Activated naive CD8-positive, alpha-beta T cell treated with anti-CD3 and anti-CD28 coated beads, Interleukin-2, amount 10 ng/mL, durations not matched to agents 7 days and 5 days (primary cell): Measurements from ENCODE around the gene BCR. TPM values are rescaled to one million over a fixed set of nuclear protein-coding genes. Genes with fewer than 3 reads are reported as not detected.

Experiments
- ATAC-seq: fragments of 150-1000 bp; cut with Tn5 transposase; one replicate; pipeline ENCODE4 v1.10.0; 2021; ENCODE audit warnings: low read depth, moderate library complexity
- POLR2A ChIA-PET: fragments of 350-600 bp; sonication (Branson Sonifier 250); formaldehyde crosslinking; loops from one replicate; lab custom pipeline; 2021; ENCODE audit warnings: antibody characterized with exemption; lab: Charles Lee
- DNase-seq: peaks from one replicate; pipeline ENCODE4 v3.0.0; 2021
- H3K27ac Mint-ChIP-seq: one replicate; pipeline ENCODE4 v1.8.0; 2022; ENCODE audit warnings: mild to moderate bottlenecking, mixed read lengths
- H3K27me3 Mint-ChIP-seq: one replicate; pipeline ENCODE4 v1.8.0; 2022; ENCODE audit warnings: mild to moderate bottlenecking, moderate library complexity, mixed read lengths
- H3K36me3 Mint-ChIP-seq: one replicate; pipeline ENCODE4 v1.8.0; 2021; ENCODE audit warnings: mild to moderate bottlenecking, mixed read lengths
- H3K4me1 Mint-ChIP-seq: one replicate; pipeline ENCODE4 v1.8.0; 2021; ENCODE audit warnings: mixed read lengths
- H3K4me3 Mint-ChIP-seq: one replicate; pipeline ENCODE4 v1.8.0; 2022; ENCODE audit warnings: mild to moderate bottlenecking, moderate library complexity, mixed read lengths
- H3K9me3 Mint-ChIP-seq: one replicate; pipeline ENCODE4 v1.8.0; 2021; ENCODE audit warnings: mixed read lengths
- total RNA-seq, 2 experiments: library from RNA; stranded (reverse); gene quantifications; one replicate each; pipeline ENCODE4 v1.2.3, GENCODE V29; 2021

The BCR gene
- total RNA-seq, 2 experiments from 2014 or later: 36.2 to 39.2 TPM

GRCh38 chr22:23213581-23214334 is 33.4 kb downstream of the BCR start:
- no peak for DNase-seq
- no peaks in the 10 kb centered on the region for H3K27me3 Mint-ChIP-seq
- H3K9me3 Mint-ChIP-seq: no peaks in the 10 kb centered on the region
- POLR2A ChIA-PET: interaction anchor here (0.6 kb wide), 1 partner anchor 73 kb away, joined by 3 read pairs; no protein-coding TSS in a partner anchor
- ATAC-seq: no peak
- H3K36me3 Mint-ChIP-seq: peaks cover 2% of the 10 kb centered on the region
- H3K27ac Mint-ChIP-seq: no peak overlapping the region
- H3K4me1 Mint-ChIP-seq: peaks cover 30% of the 10 kb centered on the region
- H3K4me3 Mint-ChIP-seq: no peak overlapping the region

- peaks cover 35% of the 10 kb centered on the region for H3K4me1 Mint-ChIP-seq
These were observed 34.1 kb downstream of the BCR start for GRCh38 chr22:23214398-23214797.

GRCh38 chr22:23215294-23216241 is 35.3 kb downstream of the BCR start:
- DNase-seq: no peak
- Mint-ChIP-seq H3K36me3 (no peaks in the 10 kb centered on the region), H3K4me3 (peak overlapping the region; percentile 31), H3K9me3 (no peaks in the 10 kb centered on the region), H3K4me1 (peaks cover 46% of the 10 kb centered on the region), H3K27ac (peak overlapping the region; percentile 55), H3K27me3 (no peaks in the 10 kb centered on the region)
- POLR2A ChIA-PET: interaction anchor here (1.5 kb wide), 1 partner anchor 28 kb away, joined by 3 read pairs; no protein-coding TSS in a partner anchor
- ATAC-seq: no peak

More at GRCh38 chr22:23214398-23214797, 34.1 kb downstream of the BCR start:
- H3K27me3 Mint-ChIP-seq: no peaks in the 10 kb centered on the region
- no peaks in the 10 kb centered on the region for H3K9me3 Mint-ChIP-seq
- DNase-seq (no peak), ATAC-seq (no peak)
- POLR2A ChIA-PET: interaction anchor here (0.6 kb wide), 1 partner anchor 74 kb away, joined by 3 read pairs; no protein-coding TSS in a partner anchor
- no peaks in the 10 kb centered on the region for H3K36me3 Mint-ChIP-seq
- H3K4me3 Mint-ChIP-seq: no peak overlapping the region
- H3K27ac Mint-ChIP-seq: no peak overlapping the region

DNA sequence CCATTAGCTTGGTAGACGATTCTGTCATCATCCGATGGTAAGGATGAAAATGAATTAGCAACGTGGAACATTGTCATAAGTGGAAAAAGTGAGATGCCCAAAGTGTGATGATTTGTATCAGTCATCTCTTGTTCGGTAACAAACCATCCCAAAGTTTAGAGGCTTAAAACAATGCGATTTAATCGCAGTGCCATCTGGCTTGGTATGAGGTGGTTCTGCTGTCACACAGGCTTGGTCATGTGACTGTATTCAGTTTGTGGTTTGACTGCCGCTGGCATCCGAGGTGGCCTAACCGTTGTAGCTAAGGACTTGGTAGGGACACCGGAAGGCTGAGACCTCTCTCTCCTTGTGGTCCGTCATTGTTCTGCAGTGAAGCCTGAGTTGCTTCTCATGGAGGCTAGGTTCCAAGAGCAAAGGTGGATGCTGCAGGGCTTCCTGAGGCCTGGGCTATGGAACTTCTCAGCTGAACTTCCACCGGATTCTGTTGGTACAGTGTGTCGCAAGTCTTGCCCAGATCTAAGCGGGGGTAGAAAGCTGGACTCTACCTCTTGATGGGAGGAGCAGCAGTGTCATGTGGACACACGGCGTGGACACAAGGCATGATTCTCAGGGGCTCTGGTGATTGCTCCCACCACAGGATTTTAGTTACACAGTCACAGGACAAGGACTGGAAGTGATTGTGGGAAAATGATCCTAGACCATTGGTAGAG is 36.3 kb downstream of the BCR start:
- ATAC-seq: peak; percentile 63
- Mint-ChIP-seq H3K36me3 (no peaks in the 10 kb centered on the region), H3K9me3 (no peaks in the 10 kb centered on the region), H3K27ac (peak overlapping the region; percentile 77), H3K4me3 (peak overlapping the region; percentile 65), H3K4me1 (peaks cover 56% of the 10 kb centered on the region), H3K27me3 (no peaks in the 10 kb centered on the region)
- DNase-seq: no peak
- POLR2A ChIA-PET: interaction anchor here (1.5 kb wide), 1 partner anchor 27 kb away, joined by 3 read pairs; no protein-coding TSS in a partner anchor

DNA sequence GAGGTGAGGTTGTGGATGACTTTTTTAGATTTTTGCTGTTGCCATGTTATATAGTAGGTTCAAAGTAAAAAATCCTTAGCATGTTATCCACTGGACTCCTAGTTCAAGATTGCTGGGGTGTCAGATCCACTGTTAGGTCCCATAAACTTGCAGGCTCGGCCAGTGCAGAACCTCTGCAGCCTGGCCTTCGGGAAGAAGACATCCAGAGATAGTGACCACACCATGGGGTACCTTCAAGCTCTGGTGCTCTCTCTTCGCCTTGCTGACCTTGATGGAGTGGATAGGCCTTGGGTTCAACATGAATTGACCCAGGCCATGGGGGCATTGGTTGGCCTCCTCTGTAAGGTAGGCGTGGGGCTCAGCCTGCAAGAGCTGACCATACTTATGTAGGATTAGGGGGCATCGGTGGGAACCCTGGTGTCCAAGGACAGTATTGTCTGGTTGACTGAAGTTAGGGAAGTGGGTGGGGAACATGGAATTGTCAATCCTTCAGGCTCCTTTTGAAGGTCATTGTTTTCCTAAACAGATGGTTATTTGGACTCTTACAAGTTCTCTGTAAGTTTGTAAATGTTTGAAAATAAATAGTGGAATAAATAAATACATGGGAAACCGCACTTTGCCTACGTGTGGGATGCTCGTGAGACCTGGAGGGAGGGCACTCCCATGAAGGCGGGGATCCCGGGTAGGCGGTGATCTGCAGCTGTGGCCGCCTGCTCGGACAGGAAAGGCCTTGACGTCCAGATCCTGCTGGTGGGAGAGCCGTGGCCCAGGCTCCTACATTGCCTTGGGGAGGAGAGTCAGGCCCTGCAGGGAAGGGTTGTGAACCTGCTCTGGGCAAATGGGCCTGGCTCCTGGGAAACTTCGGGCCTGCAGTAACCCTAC is 37.1 kb downstream of the BCR start:
- Mint-ChIP-seq H3K4me3 (peak overlapping the region; percentile 65), H3K27ac (peak overlapping the region; percentile 77), H3K27me3 (no peaks in the 10 kb centered on the region), H3K36me3 (no peaks in the 10 kb centered on the region), H3K4me1 (peaks cover 62% of the 10 kb centered on the region), H3K9me3 (no peaks in the 10 kb centered on the region)
- POLR2A ChIA-PET: interaction anchor here (0.9 to 1.5 kb wide), 2 partner anchors 25 to 26 kb away, joined by 3 read pairs; no protein-coding TSS in a partner anchor
- ATAC-seq (no peak), DNase-seq (no peak)

GRCh38 chr22:23218053-23218866 is 38.0 kb downstream of the BCR start:
- Mint-ChIP-seq H3K4me3 (peak overlapping the region; percentile 64), H3K27me3 (no peaks in the 10 kb centered on the region), H3K27ac (peak overlapping the region; percentile 49), H3K36me3 (no peaks in the 10 kb centered on the region), H3K4me1 (peaks cover 69% of the 10 kb centered on the region), H3K9me3 (no peaks in the 10 kb centered on the region)
- no peak for DNase-seq
- ATAC-seq: no peak
- POLR2A ChIA-PET: interaction anchor here (0.9 to 1.3 kb wide), 2 partner anchors 24 to 32 kb away, joined by 3 read pairs; no protein-coding TSS in a partner anchor

- no peaks in the 10 kb centered on the region for H3K27me3 Mint-ChIP-seq
- H3K4me3 Mint-ChIP-seq: peak overlapping the region; percentile 64
- peak overlapping the region; percentile 49 for H3K27ac Mint-ChIP-seq
- no peaks in the 10 kb centered on the region for H3K36me3 Mint-ChIP-seq
- POLR2A ChIA-PET: interaction anchor here (0.9 to 1.3 kb wide), 3 partner anchors 9 to 33 kb away, joined by 3 to 4 read pairs (median 3); no protein-coding TSS in a partner anchor
- no peak for DNase-seq
- H3K9me3 Mint-ChIP-seq: no peaks in the 10 kb centered on the region
- peaks cover 71% of the 10 kb centered on the region for H3K4me1 Mint-ChIP-seq
- no peak for ATAC-seq
These were observed 38.5 kb downstream of the BCR start for GRCh38 chr22:23218867-23219251.

GRCh38 chr22:23219317-23219716 is 39.0 kb downstream of the BCR start:
- no peak for ATAC-seq
- Mint-ChIP-seq H3K27ac (peak overlapping the region; percentile 77), H3K4me1 (peaks cover 71% of the 10 kb centered on the region), H3K4me3 (peak overlapping the region; percentile 64), H3K36me3 (no peaks in the 10 kb centered on the region), H3K9me3 (no peaks in the 10 kb centered on the region), H3K27me3 (no peaks in the 10 kb centered on the region)
- POLR2A ChIA-PET: interaction anchor here (0.5 to 1.3 kb wide), 3 partner anchors 8 to 33 kb away, joined by 3 to 4 read pairs (median 3); no protein-coding TSS in a partner anchor
- DNase-seq: no peak

DNA sequence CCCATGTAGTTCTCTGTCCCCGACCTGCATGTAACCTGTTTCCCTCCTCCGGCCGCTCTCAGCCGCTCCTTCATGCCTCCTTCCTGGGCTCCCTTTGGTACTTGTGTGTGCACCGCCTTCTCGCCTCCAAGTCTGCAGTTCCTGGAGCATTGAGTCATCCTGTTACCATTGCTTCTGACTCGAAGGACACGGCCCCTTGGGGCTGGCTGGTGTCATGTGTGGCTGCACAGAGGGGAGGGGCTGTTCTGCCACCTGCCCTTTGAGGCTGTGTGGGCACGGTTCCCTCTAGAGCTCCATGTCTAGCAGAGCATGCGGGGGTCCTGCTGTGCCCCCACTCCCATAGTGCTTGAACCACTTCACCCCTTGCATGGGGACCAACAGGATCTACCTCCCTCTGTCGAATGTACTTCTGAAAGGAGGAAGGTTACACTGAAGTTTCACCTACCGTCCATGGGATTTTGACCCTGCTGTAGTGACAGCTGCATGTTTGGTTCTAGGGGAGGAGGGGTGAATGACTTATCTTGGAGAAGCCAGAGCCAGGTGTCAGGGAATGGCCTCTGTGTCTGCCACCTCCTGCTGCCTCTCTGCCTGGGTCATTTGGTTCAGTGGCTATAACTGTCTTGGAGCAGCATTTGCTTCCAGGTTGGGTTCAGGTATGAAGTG is 39.6 kb downstream of the BCR start:
- peak overlapping the region; percentile 64 for H3K4me3 Mint-ChIP-seq
- H3K9me3 Mint-ChIP-seq: no peaks in the 10 kb centered on the region
- H3K27me3 Mint-ChIP-seq: no peaks in the 10 kb centered on the region
- DNase-seq (peak; percentile 55), ATAC-seq (peak; percentile 77)
- no peaks in the 10 kb centered on the region for H3K36me3 Mint-ChIP-seq
- peaks cover 72% of the 10 kb centered on the region for H3K4me1 Mint-ChIP-seq
- POLR2A ChIA-PET: no interaction called here
- peak overlapping the region; percentile 77 for H3K27ac Mint-ChIP-seq

DNA sequence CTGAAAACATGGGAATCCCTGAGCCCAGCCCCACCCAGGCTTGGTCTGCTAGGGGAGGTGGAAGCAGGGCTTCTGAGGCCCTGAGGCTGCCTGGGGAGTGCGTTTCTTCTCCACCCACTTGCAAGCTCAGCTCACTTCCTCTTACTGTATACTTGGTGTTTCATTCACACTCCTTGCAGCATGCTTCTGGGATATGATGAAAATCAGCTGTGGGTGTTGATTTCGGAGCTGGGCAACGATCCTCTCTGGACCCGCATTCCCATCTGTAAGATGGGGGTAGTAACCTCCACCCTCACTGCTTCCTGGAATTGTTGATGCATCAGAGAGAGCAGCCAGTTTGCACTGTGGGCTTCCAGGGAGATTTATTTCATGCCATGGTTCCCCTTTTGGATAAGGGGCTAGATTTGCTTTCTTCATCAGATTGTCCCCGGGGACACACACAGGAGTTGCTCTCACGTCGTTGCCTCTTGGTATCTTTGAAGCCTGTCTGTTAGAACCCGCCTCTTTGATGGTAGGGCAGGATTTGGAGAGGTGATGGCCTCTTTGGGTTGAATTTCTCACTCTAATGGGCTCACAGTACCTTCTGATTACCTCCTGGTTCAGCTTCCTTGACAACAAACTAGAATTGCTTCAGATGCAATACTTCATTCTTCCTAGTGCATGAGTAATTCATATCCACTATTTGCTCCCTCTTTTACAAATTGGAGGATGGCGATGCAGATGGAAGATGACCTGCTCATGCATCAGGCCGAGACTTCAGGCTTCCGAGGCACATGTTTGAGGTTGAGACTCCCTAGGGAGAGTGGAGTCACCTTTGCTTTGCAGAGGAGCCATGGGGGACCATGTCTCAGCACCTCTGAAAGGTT is 40.4 kb downstream of the BCR start:
- Mint-ChIP-seq H3K27me3 (no peaks in the 10 kb centered on the region), H3K4me3 (peak overlapping the region; percentile 64), H3K9me3 (no peaks in the 10 kb centered on the region), H3K27ac (peak overlapping the region; percentile 77), H3K4me1 (peaks cover 75% of the 10 kb centered on the region), H3K36me3 (no peaks in the 10 kb centered on the region)
- ATAC-seq (peak; percentile 62), DNase-seq (peak; percentile 44)
- POLR2A ChIA-PET: no interaction called here
